ENCODE measurements around the gene NKIRAS2.
"Not testable (repeated sequence)": the region's sequence is repeated elsewhere in the genome, so short reads cannot be mapped to it uniquely, and the experiment has no call there.

NKIRAS2 gene

GRCh38 chr17:42005166-42005565, 14.7 kb upstream of the NKIRAS2 start:
- H3K79me2 ChIP-seq (ENCODE audit: control insufficient read depth, insufficient read depth, low read length, poor library complexity), result peaks cover 14% of the 10 kb centered on the region
- no peak overlapping the region for H3K18ac ChIP-seq (ENCODE audit: low read length)
- no peaks in the 10 kb centered on the region for H3K4me1 ChIP-seq (ENCODE audit: control insufficient read depth in 1 of 2, insufficient read depth in 2 of 2, low read length in 2 of 2)
- no peaks in the 10 kb centered on the region for H3K27me3 ChIP-seq (ENCODE audit: insufficient read depth, low read length)
- H3K9ac ChIP-seq (ENCODE audit: low read length), result no peak overlapping the region
- H3K27ac ChIP-seq (ENCODE audit: low read depth, low read length), result no peak overlapping the region
- H3K79me1 ChIP-seq (ENCODE audit: low read length), result no peaks in the 10 kb centered on the region
- no peak overlapping the region for H2AFZ ChIP-seq (ENCODE audit: insufficient read depth, low read length, poor library complexity)
- no CpG with 5 or more reads among the region's 1 CpG for WGBS (ENCODE audit: extremely low coverage, insufficient coverage, insufficient read length)
- no peak overlapping the region for H3K4me2 ChIP-seq (ENCODE audit: low read length)
- H3K4me3 ChIP-seq (ENCODE audit: low read depth, low read length), result no peak overlapping the region
- no peak overlapping the region for H2BK120ac ChIP-seq (ENCODE audit: insufficient read depth, low read length, poor library complexity)
- H4K12ac ChIP-seq (ENCODE audit: low read depth, low read length), result no peak overlapping the region
- no peak overlapping the region for H3K14ac ChIP-seq (ENCODE audit: low read length)
- H4K91ac ChIP-seq (ENCODE audit: low read depth, low read length), result no peak overlapping the region
- no peak overlapping the region for H3K4ac ChIP-seq (ENCODE audit: low read depth, low read length)
- peaks cover 10 to 16% of the 10 kb centered on the region in 2 experiments for H3K36me3 ChIP-seq (ENCODE audit: control insufficient read depth in 1 of 2, insufficient read depth in 2 of 2, low read length in 2 of 2)
- DNase-seq, result no peak
- H3K23ac ChIP-seq (ENCODE audit: low read length), result no peak overlapping the region
- no peak overlapping the region for H2BK12ac ChIP-seq (ENCODE audit: low read length)
- H2BK5ac ChIP-seq (ENCODE audit: low read depth, low read length, poor library complexity), result no peak overlapping the region
- H2AK5ac ChIP-seq (ENCODE audit: low read length), result no peak overlapping the region
- peaks cover 2% of the 10 kb centered on the region for H3K9me3 ChIP-seq (ENCODE audit: insufficient read depth, low read depth, low read length)
- no peak overlapping the region for H4K8ac ChIP-seq (ENCODE audit: low read depth, low read length)

GRCh38 chr17:42009170-42009569, 10.7 kb upstream of the NKIRAS2 start:
- no peaks in the 10 kb centered on the region for H3K27me3 ChIP-seq (ENCODE audit: insufficient read depth, low read length)
- no peak overlapping the region for H3K4me2 ChIP-seq (ENCODE audit: low read length)
- no peak overlapping the region for H4K91ac ChIP-seq (ENCODE audit: low read depth, low read length)
- DNase-seq, result no peak
- H3K27ac ChIP-seq (ENCODE audit: low read depth, low read length), result no peak overlapping the region
- H3K9ac ChIP-seq (ENCODE audit: low read length), result no peak overlapping the region
- no peak overlapping the region for H2AFZ ChIP-seq (ENCODE audit: insufficient read depth, low read length, poor library complexity)
- H4K12ac ChIP-seq (ENCODE audit: low read depth, low read length), result no peak overlapping the region
- peaks cover 12% of the 10 kb centered on the region for H3K79me2 ChIP-seq (ENCODE audit: control insufficient read depth, insufficient read depth, low read length, poor library complexity)
- no peak overlapping the region for H2AK5ac ChIP-seq (ENCODE audit: low read length)
- H4K8ac ChIP-seq (ENCODE audit: low read depth, low read length), result no peak overlapping the region
- H3K18ac ChIP-seq (ENCODE audit: low read length), result no peak overlapping the region
- no peaks in the 10 kb centered on the region for H3K79me1 ChIP-seq (ENCODE audit: low read length)
- no peak overlapping the region for H2BK12ac ChIP-seq (ENCODE audit: low read length)
- WGBS (ENCODE audit: extremely low coverage, insufficient coverage, insufficient read length), result no CpG with 5 or more reads among the region's 4 CpGs
- no peak overlapping the region for H3K23ac ChIP-seq (ENCODE audit: low read length)
- H3K4me1 ChIP-seq (ENCODE audit: control insufficient read depth in 1 of 2, insufficient read depth in 2 of 2, low read length in 2 of 2), result peaks cover 0 to 3% of the 10 kb centered on the region in 2 experiments
- H3K14ac ChIP-seq (ENCODE audit: low read length), result no peak overlapping the region
- no peak overlapping the region for H3K4me3 ChIP-seq (ENCODE audit: low read depth, low read length)
- peaks cover 2 to 4% of the 10 kb centered on the region in 2 experiments for H3K36me3 ChIP-seq (ENCODE audit: control insufficient read depth in 1 of 2, insufficient read depth in 2 of 2, low read length in 2 of 2)
- peak overlapping the region; percentile 30 for H3K4ac ChIP-seq (ENCODE audit: low read depth, low read length)
- H2BK5ac ChIP-seq (ENCODE audit: low read depth, low read length, poor library complexity), result no peak overlapping the region
- peaks cover 2% of the 10 kb centered on the region for H3K9me3 ChIP-seq (ENCODE audit: insufficient read depth, low read depth, low read length)
- no peak overlapping the region for H2BK120ac ChIP-seq (ENCODE audit: insufficient read depth, low read length, poor library complexity)

GRCh38 chr17:42010266-42010680, 9.6 kb upstream of the NKIRAS2 start:
- not testable (repeated sequence) for H3K79me1 ChIP-seq (ENCODE audit: low read length); H2AK5ac ChIP-seq (ENCODE audit: low read length); H3K36me3 ChIP-seq (ENCODE audit: control insufficient read depth in 1 of 2, insufficient read depth in 2 of 2, low read length in 2 of 2); H2BK5ac ChIP-seq (ENCODE audit: low read depth, low read length, poor library complexity); H4K12ac ChIP-seq (ENCODE audit: low read depth, low read length); H3K4me1 ChIP-seq (ENCODE audit: control insufficient read depth in 1 of 2, insufficient read depth in 2 of 2, low read length in 2 of 2); H2BK12ac ChIP-seq (ENCODE audit: low read length); H3K9ac ChIP-seq (ENCODE audit: low read length); H2BK120ac ChIP-seq (ENCODE audit: insufficient read depth, low read length, poor library complexity); H3K14ac ChIP-seq (ENCODE audit: low read length); H3K4me2 ChIP-seq (ENCODE audit: low read length); H3K27me3 ChIP-seq (ENCODE audit: insufficient read depth, low read length); H4K91ac ChIP-seq (ENCODE audit: low read depth, low read length); H2AFZ ChIP-seq (ENCODE audit: insufficient read depth, low read length, poor library complexity); H3K4me3 ChIP-seq (ENCODE audit: low read depth, low read length); H3K18ac ChIP-seq (ENCODE audit: low read length); H4K8ac ChIP-seq (ENCODE audit: low read depth, low read length); H3K9me3 ChIP-seq (ENCODE audit: insufficient read depth, low read depth, low read length); H3K23ac ChIP-seq (ENCODE audit: low read length)
- Histone ChIP-seq H3K27ac (ENCODE audit: low read depth, low read length) (peak overlapping the region; percentile 17), H3K4ac (ENCODE audit: low read depth, low read length) (peak overlapping the region; percentile 64), H3K79me2 (ENCODE audit: control insufficient read depth, insufficient read depth, low read length, poor library complexity) (peaks cover 12% of the 10 kb centered on the region)
- no CpG with 5 or more reads among the region's 9 CpGs for whole genome bisulfite sequencing (ENCODE audit: extremely low coverage, insufficient coverage, insufficient read length)
- peak in 1 of 2 donors; percentile 26 for DNase-seq

- Histone ChIP-seq H2AK5ac (ENCODE audit: low read length) (no peak overlapping the region), H3K14ac (ENCODE audit: low read length) (no peak overlapping the region), H3K9me3 (ENCODE audit: insufficient read depth, low read depth, low read length) (peaks cover 2% of the 10 kb centered on the region)
Observed at GRCh38 chr17:42010898-42011516, 8.9 kb upstream of the NKIRAS2 start.

More at GRCh38 chr17:42010898-42011516, 8.9 kb upstream of the NKIRAS2 start:
- Histone ChIP-seq H2AFZ (ENCODE audit: insufficient read depth, low read length, poor library complexity) (no peak overlapping the region), H3K79me2 (ENCODE audit: control insufficient read depth, insufficient read depth, low read length, poor library complexity) (peaks cover 12% of the 10 kb centered on the region), H3K4me1 (ENCODE audit: control insufficient read depth in 1 of 2, insufficient read depth in 2 of 2, low read length in 2 of 2) (peaks cover 0 to 4% of the 10 kb centered on the region in 2 experiments), H3K27me3 (ENCODE audit: insufficient read depth, low read length) (no peaks in the 10 kb centered on the region), H2BK12ac (ENCODE audit: low read length) (no peak overlapping the region), H4K91ac (ENCODE audit: low read depth, low read length) (no peak overlapping the region), H3K23ac (ENCODE audit: low read length) (no peak overlapping the region), H3K18ac (ENCODE audit: low read length) (no peak overlapping the region), H3K9ac (ENCODE audit: low read length) (no peak overlapping the region), H4K12ac (ENCODE audit: low read depth, low read length) (no peak overlapping the region), H3K36me3 (ENCODE audit: control insufficient read depth in 1 of 2, insufficient read depth in 2 of 2, low read length in 2 of 2) (peaks cover 2 to 4% of the 10 kb centered on the region in 2 experiments), H4K8ac (ENCODE audit: low read depth, low read length) (no peak overlapping the region), H2BK5ac (ENCODE audit: low read depth, low read length, poor library complexity) (no peak overlapping the region), H3K79me1 (ENCODE audit: low read length) (no peaks in the 10 kb centered on the region), H3K4me3 (ENCODE audit: low read depth, low read length) (no peak overlapping the region), H3K4ac (ENCODE audit: low read depth, low read length) (peak overlapping the region; percentile 64), H2BK120ac (ENCODE audit: insufficient read depth, low read length, poor library complexity) (no peak overlapping the region), H3K4me2 (ENCODE audit: low read length) (no peak overlapping the region), H3K27ac (ENCODE audit: low read depth, low read length) (no peak overlapping the region)
- no CpG with 5 or more reads among the region's 3 CpGs for WGBS (ENCODE audit: extremely low coverage, insufficient coverage, insufficient read length)
- peak; percentile 16 to 51 for DNase-seq
